Measurements from ENCODE around the gene C6orf15. TPM values are rescaled to one million over a fixed set of nuclear protein-coding genes. Genes with fewer than 3 reads are reported as not detected.

Gene C6orf15
- total RNA-seq, 4 donors from 2014 or later: not detected

DNA sequence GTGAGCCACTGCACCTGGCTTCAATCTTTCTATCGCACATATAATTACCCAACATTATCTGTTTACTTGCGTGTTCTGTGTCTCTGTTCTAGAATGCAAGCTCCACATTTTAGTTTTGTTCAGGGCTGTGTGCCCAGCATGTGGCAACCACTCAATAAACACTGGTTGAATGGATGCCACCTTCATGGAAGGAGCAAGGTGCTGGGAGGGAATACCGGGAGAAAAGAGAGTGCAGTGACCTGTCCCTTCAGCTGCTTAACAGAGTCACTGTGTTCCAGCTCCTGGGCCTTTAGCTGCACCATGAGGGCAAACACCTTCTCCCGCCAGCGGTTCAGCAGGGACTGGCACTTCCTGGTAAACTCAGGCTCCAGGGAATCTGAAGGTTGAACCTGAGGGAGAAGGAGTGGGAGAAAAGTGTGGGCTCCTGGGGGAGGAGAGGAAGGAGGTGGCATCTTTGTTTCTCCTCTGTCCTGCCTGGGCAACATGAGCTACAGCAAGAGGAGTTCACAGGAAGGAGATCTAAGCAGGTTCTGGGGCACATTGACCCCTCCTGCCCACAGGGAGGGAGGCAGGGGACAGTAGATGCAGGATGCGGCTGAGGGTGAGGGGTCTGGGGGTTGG, 37.6 kb upstream of the C6orf15 start:
- no peaks in the 10 kb centered on the region for H3K9me3 ChIP-seq

DNA sequence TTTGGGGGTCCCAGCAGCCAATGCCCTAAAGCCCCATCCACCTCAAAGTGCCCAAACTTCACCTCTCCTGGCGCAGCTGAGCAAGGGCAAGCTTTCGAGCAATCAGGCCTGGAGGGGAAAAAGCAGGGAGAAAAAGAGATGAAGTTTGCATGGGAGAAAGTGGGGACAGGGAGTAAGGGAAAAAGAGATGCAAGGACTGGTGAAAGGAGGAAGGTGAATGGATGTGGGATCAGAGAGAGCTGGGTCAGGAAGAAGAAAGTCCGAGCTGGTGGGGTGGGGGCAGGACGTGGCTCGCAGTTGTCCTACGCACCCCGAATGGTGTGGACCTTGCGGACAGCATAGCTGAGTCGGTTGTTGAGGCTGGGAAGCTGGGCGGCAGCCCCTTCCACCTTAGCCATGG, 33.0 kb upstream of the C6orf15 start:
- no peak overlapping the region for H3K4me3 ChIP-seq
- H3K4me1 ChIP-seq: no peaks in the 10 kb centered on the region
- TF ChIP-seq, protein P1, sequence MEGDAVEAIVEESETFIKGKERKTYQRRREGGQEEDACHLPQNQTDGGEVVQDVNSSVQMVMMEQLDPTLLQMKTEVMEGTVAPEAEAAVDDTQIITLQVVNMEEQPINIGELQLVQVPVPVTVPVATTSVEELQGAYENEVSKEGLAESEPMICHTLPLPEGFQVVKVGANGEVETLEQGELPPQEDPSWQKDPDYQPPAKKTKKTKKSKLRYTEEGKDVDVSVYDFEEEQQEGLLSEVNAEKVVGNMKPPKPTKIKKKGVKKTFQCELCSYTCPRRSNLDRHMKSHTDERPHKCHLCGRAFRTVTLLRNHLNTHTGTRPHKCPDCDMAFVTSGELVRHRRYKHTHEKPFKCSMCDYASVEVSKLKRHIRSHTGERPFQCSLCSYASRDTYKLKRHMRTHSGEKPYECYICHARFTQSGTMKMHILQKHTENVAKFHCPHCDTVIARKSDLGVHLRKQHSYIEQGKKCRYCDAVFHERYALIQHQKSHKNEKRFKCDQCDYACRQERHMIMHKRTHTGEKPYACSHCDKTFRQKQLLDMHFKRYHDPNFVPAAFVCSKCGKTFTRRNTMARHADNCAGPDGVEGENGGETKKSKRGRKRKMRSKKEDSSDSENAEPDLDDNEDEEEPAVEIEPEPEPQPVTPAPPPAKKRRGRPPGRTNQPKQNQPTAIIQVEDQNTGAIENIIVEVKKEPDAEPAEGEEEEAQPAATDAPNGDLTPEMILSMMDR (IDR thresholded peaks at IDR 0.05 in 4 of 5, conservative IDR thresholded peaks at IDR 0.05 in 1 of 5): no peak
- TF ChIP-seq POLR2A (IDR thresholded peaks at IDR 0.05): no peak
- intact Hi-C loops (cut with DNase I; ENCODE audit: low total_unique reads) (no loop called here), in situ Hi-C loops (cut with MboI; ENCODE audit: low sequenced_read_pairs in 4 of 4) (no loop called here)
- no peaks in the 10 kb centered on the region for H3K9me3 ChIP-seq
- no peak for ATAC-seq
- peaks cover 0 to 28% of the 10 kb centered on the region in 2 donors for H3K36me3 ChIP-seq
- no peak overlapping the region for H3K27ac ChIP-seq
- no peak for DNase-seq
- H3K27me3 ChIP-seq: no peaks in the 10 kb centered on the region

More for the DNA sequence above, 37.6 kb upstream of the C6orf15 start:
- Histone ChIP-seq H3K4me3 (no peak overlapping the region), H3K27ac (no peak overlapping the region), H3K27me3 (no peaks in the 10 kb centered on the region), H3K36me3 (peaks cover 0 to 38% of the 10 kb centered on the region in 2 donors), H3K4me1 (no peaks in the 10 kb centered on the region)
- in situ Hi-C loops (cut with MboI; ENCODE audit: low sequenced_read_pairs in 4 of 4): no loop called here
- DNase-seq: no peak
- ATAC-seq: peak in 1 of 2 donors; percentile 33
- intact Hi-C loops (cut with DNase I; ENCODE audit: low total_unique reads): no loop called here
- TF ChIP-seq, protein P1 (IDR thresholded peaks at IDR 0.05 in 4 of 5, conservative IDR thresholded peaks at IDR 0.05 in 1 of 5): no peak
- TF ChIP-seq POLR2A (IDR thresholded peaks at IDR 0.05): no peak

DNA sequence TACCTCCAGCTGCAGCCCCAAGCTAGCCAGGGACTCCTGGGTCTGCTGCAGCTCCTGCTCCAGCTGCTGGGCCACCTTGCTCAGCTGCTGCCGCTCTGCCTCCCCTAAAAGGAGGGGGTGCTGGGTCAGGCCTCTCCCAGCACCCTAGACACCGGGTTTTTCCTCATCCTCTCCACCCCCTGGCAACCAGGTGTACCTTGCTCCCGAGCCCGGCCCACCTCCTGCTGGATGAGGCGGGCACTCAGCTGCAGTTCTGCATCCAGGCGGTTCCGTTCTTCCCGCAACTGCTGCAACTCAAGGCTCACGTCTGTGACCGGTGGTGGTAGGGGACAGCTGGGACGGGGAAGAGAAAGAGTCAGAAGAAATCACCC, 32.6 kb upstream of the C6orf15 start:
- ATAC-seq: no peak

DNA sequence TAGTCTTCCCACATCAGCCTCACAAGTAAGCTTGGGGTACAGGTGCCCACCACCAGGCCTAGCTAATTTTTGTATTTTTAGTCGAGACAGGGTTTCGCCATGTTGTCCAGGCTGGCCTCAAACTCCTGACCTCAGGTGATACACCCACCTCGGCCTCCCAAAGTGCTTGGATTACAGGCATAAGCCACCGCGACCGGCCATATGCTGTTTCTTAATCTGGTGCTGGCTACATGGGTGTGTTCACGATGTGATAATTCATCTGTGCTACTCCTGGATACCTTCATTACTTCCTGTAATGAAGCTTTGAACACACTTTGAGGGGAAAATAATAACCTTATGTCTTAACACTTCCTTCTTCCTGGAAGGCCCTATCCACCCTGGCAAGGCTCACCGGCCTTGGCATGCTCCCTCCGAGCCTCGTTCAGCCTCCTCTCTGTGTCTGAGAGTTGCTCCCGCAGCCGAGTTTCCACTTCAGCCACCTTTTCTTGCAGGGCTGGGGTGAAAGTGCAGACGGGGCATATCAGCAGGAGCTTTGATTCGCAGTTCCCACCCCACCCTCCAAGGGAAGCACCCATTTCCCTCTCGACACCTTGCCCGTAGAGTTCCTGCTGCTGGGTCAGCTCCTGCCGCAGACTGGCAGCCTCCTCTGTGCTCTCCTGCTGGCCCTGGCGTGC, 32.1 kb upstream of the C6orf15 start:
- no peak for ATAC-seq
- in situ Hi-C loops (cut with MboI; ENCODE audit: low sequenced_read_pairs in 4 of 4): no loop called here
- Histone ChIP-seq H3K27me3 (no peaks in the 10 kb centered on the region), H3K9me3 (no peaks in the 10 kb centered on the region), H3K4me1 (no peaks in the 10 kb centered on the region), H3K36me3 (peaks cover 0 to 19% of the 10 kb centered on the region in 2 donors), H3K27ac (no peak overlapping the region), H3K4me3 (no peak overlapping the region)
- TF ChIP-seq, protein P1 (IDR thresholded peaks at IDR 0.05 in 4 of 5, conservative IDR thresholded peaks at IDR 0.05 in 1 of 5): no peak
- TF ChIP-seq POLR2A (IDR thresholded peaks at IDR 0.05): no peak
- DNase-seq: no peak
- intact Hi-C loops (cut with DNase I; ENCODE audit: low total_unique reads): no loop called here

More for the DNA sequence above, 32.6 kb upstream of the C6orf15 start:
- Histone ChIP-seq H3K9me3 (no peaks in the 10 kb centered on the region), H3K36me3 (peaks cover 0 to 24% of the 10 kb centered on the region in 2 donors), H3K27ac (no peak overlapping the region), H3K27me3 (no peaks in the 10 kb centered on the region), H3K4me1 (no peaks in the 10 kb centered on the region), H3K4me3 (no peak overlapping the region)
- in situ Hi-C loops (cut with MboI; ENCODE audit: low sequenced_read_pairs in 4 of 4) (no loop called here), intact Hi-C loops (cut with DNase I; ENCODE audit: low total_unique reads) (no loop called here)
- no peak for TF ChIP-seq POLR2A (IDR thresholded peaks at IDR 0.05)
- TF ChIP-seq, protein P1 (IDR thresholded peaks at IDR 0.05 in 4 of 5, conservative IDR thresholded peaks at IDR 0.05 in 1 of 5): no peak
- DNase-seq: no peak

Measured in gastrocnemius medialis (tissue), 4 donors.